SU-DHL-6 (cell line): ENCODE data around the gene NTNG1.

Experiments
- H2AFZ ChIP-seq: fragments of 200-600 bp; sonication (generic); 2 replicates; pipeline ENCODE4 v1.6.1; 2014; ENCODE audit warnings: low read depth, mild to moderate bottlenecking, moderate library complexity, mixed read lengths, antibody characterized with exemption, low read length; ENCODE audit not compliant: severe bottlenecking
- H3F3A ChIP-seq: fragments of 200-600 bp; shearing (Covaris generic); 2 replicates; pipeline ENCODE4 v1.6.0; 2016; ENCODE audit warnings: antibody characterized with exemption, mild to moderate bottlenecking; ENCODE audit not compliant: insufficient read depth
- H3K27ac ChIP-seq: fragments of 200-600 bp; sonication (generic); 2 replicates; pipeline ENCODE4 v1.5.1; 2016; ENCODE audit warnings: low read depth, mild to moderate bottlenecking, low read length, moderate library complexity, mixed read lengths
- H3K27me3 ChIP-seq: fragments of 200-600 bp; sonication (generic), shearing (Covaris generic); 2 replicates; pipeline ENCODE4 v1.6.0; 2014; ENCODE audit warnings: mild to moderate bottlenecking, low read length
- H3K36me3 ChIP-seq: fragments of 200-600 bp; sonication (generic); 2 replicates; pipeline ENCODE4 v1.6.1; 2014; ENCODE audit warnings: mild to moderate bottlenecking, low read length, mixed read lengths
- H3K4me2 ChIP-seq: fragments of 300-600, 200-600 bp; shearing (Covaris generic), sonication (generic); 2 replicates; pipeline ENCODE4 v1.6.0; 2014; ENCODE audit warnings: low read length, low read depth, mild to moderate bottlenecking; ENCODE audit not compliant: poor library complexity, severe bottlenecking
- H3K4me3 ChIP-seq: fragments of 200-600 bp; sonication (generic); 2 replicates; pipeline ENCODE4 v1.5.1; 2014; ENCODE audit warnings: antibody characterized with exemption, low read length, mild to moderate bottlenecking, mixed read lengths; ENCODE audit not compliant: insufficient read depth, poor library complexity, severe bottlenecking
- H3K79me2 ChIP-seq: fragments of 200-600 bp; sonication (generic); 2 replicates; pipeline ENCODE4 v1.6.1; 2014; ENCODE audit warnings: mild to moderate bottlenecking, low read length, moderate library complexity; ENCODE audit not compliant: insufficient read depth
- H3K9ac ChIP-seq: fragments of 200-600 bp; sonication (generic); 2 replicates; pipeline ENCODE4 v1.7.0; 2014; ENCODE audit warnings: mild to moderate bottlenecking, low read length
- H3K9me2 ChIP-seq: fragments of 200-600 bp; sonication (generic); replicated peaks from 2 replicates; pipeline ENCODE4 v1.6.1; 2014; ENCODE audit warnings: low read length; ENCODE audit not compliant: insufficient read depth
- H3K9me3 ChIP-seq: fragments of 200-600 bp; sonication (generic); 2 replicates; pipeline ENCODE4 v1.6.1; 2014; ENCODE audit warnings: low read length, mixed read lengths; ENCODE audit not compliant: insufficient read depth
- H4K20me1 ChIP-seq: fragments of 200-600 bp; sonication (generic); 2 replicates; pipeline ENCODE4 v1.6.1; 2014; ENCODE audit warnings: low read depth, mild to moderate bottlenecking, antibody characterized with exemption, low read length, moderate library complexity, mixed read lengths
- EZH2phosphoT487 ChIP-seq: fragments of 200-600 bp; sonication (generic), shearing (Covaris generic); conservative IDR thresholded peaks from 2 replicates; pipeline ENCODE4 v1.6.1; 2018; ENCODE audit warnings: mild to moderate bottlenecking, antibody characterized with exemption, low read length, moderate library complexity, mixed read lengths
- TF ChIP-seq, protein P1 (sequence below): fragments of 200-600 bp; sonication (generic); IDR thresholded peaks from one replicate; pipeline ENCODE4 v1.5.1; 2017; ENCODE audit warnings: antibody characterized with exemption, mild to moderate bottlenecking, low read length, moderate library complexity; ENCODE audit not compliant: insufficient read depth, poor library complexity, severe bottlenecking

The NTNG1 gene

DNA sequence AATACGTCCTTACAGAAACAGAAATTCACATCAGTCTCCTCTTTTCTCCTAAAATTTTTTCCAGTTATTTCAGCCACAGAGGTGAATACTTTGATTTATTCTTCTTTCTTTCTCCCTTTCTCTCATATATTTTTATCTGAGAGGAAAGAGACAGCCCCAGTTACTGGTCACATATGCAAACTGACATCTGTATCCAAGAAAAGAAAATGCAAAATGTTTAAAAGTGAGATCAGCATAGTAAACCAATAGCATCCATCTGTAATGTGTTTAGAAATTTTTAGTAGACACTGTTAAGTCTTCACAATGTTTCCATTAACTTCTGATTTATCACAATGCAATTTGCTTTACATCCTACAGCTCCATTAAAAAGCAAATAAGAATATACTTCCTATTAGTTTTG, 53.5 kb downstream of the NTNG1 start:
- no peaks in the 10 kb centered on the region for H4K20me1 ChIP-seq
- H3K4me3 ChIP-seq = no peak overlapping the region
- no peak for TF ChIP-seq EZH2phosphoT487
- TF ChIP-seq, protein P1, sequence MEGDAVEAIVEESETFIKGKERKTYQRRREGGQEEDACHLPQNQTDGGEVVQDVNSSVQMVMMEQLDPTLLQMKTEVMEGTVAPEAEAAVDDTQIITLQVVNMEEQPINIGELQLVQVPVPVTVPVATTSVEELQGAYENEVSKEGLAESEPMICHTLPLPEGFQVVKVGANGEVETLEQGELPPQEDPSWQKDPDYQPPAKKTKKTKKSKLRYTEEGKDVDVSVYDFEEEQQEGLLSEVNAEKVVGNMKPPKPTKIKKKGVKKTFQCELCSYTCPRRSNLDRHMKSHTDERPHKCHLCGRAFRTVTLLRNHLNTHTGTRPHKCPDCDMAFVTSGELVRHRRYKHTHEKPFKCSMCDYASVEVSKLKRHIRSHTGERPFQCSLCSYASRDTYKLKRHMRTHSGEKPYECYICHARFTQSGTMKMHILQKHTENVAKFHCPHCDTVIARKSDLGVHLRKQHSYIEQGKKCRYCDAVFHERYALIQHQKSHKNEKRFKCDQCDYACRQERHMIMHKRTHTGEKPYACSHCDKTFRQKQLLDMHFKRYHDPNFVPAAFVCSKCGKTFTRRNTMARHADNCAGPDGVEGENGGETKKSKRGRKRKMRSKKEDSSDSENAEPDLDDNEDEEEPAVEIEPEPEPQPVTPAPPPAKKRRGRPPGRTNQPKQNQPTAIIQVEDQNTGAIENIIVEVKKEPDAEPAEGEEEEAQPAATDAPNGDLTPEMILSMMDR = no peak

DNA sequence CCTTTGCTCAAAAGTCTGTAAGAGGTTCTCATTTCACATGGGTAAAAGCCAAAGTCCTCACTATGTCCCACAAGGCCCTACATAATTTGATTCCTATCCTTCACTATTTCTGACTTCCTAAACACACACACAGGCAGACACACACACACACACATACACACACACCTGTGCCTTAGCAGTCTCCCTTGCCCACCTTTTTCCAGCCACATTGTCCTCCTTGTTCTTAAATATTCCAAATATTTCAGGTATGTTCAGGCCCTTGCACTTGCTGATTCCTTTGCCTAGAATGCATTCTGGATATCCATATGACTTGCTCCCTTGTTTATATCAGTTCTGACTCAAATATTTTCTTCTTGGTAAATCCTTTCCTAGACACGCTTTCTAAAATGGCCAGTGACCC, 54.6 kb downstream of the NTNG1 start:
- no peak overlapping the region for H3K9ac ChIP-seq
- no peaks in the 10 kb centered on the region for H4K20me1 ChIP-seq
- H3K27ac ChIP-seq = no peak overlapping the region
- no peak overlapping the region for H3K4me2 ChIP-seq
- no peak overlapping the region for H2AFZ ChIP-seq
- H3K36me3 ChIP-seq = no peaks in the 10 kb centered on the region
- H3K9me3 ChIP-seq = no peaks in the 10 kb centered on the region
- H3K4me3 ChIP-seq = no peak overlapping the region
- H3F3A ChIP-seq = no peaks in the 10 kb centered on the region
- H3K9me2 ChIP-seq = no peaks in the 10 kb centered on the region
- no peaks in the 10 kb centered on the region for H3K79me2 ChIP-seq
- H3K27me3 ChIP-seq = no peaks in the 10 kb centered on the region
- TF ChIP-seq EZH2phosphoT487 = no peak
- TF ChIP-seq, protein P1 = no peak

More for the DNA sequence above, 53.5 kb downstream of the NTNG1 start:
- H3K79me2 ChIP-seq = no peaks in the 10 kb centered on the region
- no peak overlapping the region for H2AFZ ChIP-seq
- H3K9me3 ChIP-seq = no peaks in the 10 kb centered on the region
- H3F3A ChIP-seq = no peaks in the 10 kb centered on the region
- no peaks in the 10 kb centered on the region for H3K9me2 ChIP-seq
- H3K4me2 ChIP-seq = no peak overlapping the region
- H3K9ac ChIP-seq = no peak overlapping the region
- no peaks in the 10 kb centered on the region for H3K27me3 ChIP-seq
- H3K36me3 ChIP-seq = no peaks in the 10 kb centered on the region
- H3K27ac ChIP-seq = no peak overlapping the region

DNA sequence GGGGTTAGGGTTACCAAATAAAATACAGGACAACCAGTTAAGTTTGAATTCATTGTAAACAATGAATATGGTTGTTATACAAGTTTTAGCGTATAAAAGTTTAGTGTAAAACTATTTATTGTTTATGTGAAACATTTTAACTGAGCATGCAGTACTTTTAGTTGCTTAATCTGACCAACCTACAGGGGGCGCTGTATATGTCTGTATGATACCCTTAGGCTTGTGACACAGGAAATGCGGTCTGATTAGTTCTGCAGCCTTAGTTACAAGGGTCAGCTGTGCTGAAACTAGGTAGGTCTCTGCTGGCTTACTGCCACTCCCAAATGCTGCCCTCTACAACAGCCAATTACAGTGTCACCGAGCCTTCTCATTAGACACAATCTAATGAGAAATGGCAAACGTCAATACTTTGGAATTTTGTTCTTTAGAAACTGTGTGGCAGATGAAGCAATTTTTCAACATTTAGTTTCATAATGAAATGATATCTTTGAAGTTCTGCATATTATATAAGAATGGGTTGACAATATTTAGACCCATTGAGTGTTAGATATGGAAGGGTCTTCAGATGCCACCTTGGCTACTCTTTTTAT, 56.2 kb downstream of the NTNG1 start:
- Histone ChIP-seq H2AFZ (no peak overlapping the region), H3K4me3 (no peak overlapping the region), H3K79me2 (no peaks in the 10 kb centered on the region), H3K36me3 (no peaks in the 10 kb centered on the region), H3K27me3 (no peaks in the 10 kb centered on the region), H4K20me1 (no peaks in the 10 kb centered on the region), H3K27ac (no peak overlapping the region), H3K9ac (no peak overlapping the region), H3F3A (no peaks in the 10 kb centered on the region), H3K9me2 (no peaks in the 10 kb centered on the region), H3K4me2 (no peak overlapping the region), H3K9me3 (peaks cover 6% of the 10 kb centered on the region; the same call in 1 of the 2 replicates)
- TF ChIP-seq EZH2phosphoT487 = no peak
- TF ChIP-seq, protein P1 = peak; percentile 78
